HepG2 (cell line): ENCODE measurements around the gene SLC25A47. TPM values are rescaled to one million over a fixed set of nuclear protein-coding genes. Genes with fewer than 3 reads are reported as not detected.

Experiments
- BORCS8-MEF2B ChIP-seq: sonication (generic); formaldehyde crosslinking; IDR thresholded peaks from 2 replicates; pipeline ENCODE4 v1.8.0; 2022; ENCODE audit warnings: mild to moderate bottlenecking, missing genetic modification reagents
- CSRNP2 ChIP-seq: sonication (generic); formaldehyde crosslinking; conservative IDR thresholded peaks from 2 replicates; pipeline ENCODE4 v1.8.0; 2022; ENCODE audit warnings: low read depth, missing genetic modification reagents
- HDAC1 ChIP-seq: sonication (generic); formaldehyde crosslinking; IDR thresholded peaks from 2 replicates; pipeline ENCODE4 v1.5.1; 2020; ENCODE audit warnings: mild to moderate bottlenecking, missing genetic modification reagents
- NCOA2 ChIP-seq: sonication (generic); formaldehyde crosslinking; IDR thresholded peaks from 2 replicates; pipeline ENCODE4 v1.8.0; 2022; ENCODE audit warnings: inconsistent platforms
- NR1H2 ChIP-seq: sonication (generic); formaldehyde crosslinking; IDR thresholded peaks from 2 replicates; pipeline ENCODE4 v1.8.1; 2022; ENCODE audit warnings: low read depth, missing genetic modification reagents, borderline replicate concordance
- PHF20 ChIP-seq: sonication (generic); formaldehyde crosslinking; IDR thresholded peaks from 2 replicates; pipeline ENCODE4 v1.5.0; 2020; ENCODE audit warnings: mild to moderate bottlenecking, missing genetic modification reagents
- PRDM15 ChIP-seq: sonication (generic); formaldehyde crosslinking; IDR thresholded peaks from 2 replicates; pipeline ENCODE4 v1.4.0; 2020; ENCODE audit warnings: missing genetic modification reagents
- RBM22 ChIP-seq: fragments of 200-400 bp; formaldehyde crosslinking; optimal IDR thresholded peaks from 2 replicates; pipeline ENCODE3; 2017; ENCODE audit warnings: mild to moderate bottlenecking, low read length, moderate library complexity
- SATB2 ChIP-seq: sonication (generic); formaldehyde crosslinking; IDR thresholded peaks from 2 replicates; pipeline ENCODE4 v1.5.0; 2020; ENCODE audit warnings: missing genetic modification reagents
- SKIL ChIP-seq: sonication (generic); formaldehyde crosslinking; IDR thresholded peaks from 2 replicates; pipeline ENCODE4 v1.8.0; 2022; ENCODE audit warnings: missing genetic modification reagents, mild to moderate bottlenecking, moderate library complexity, borderline replicate concordance
- ZNF136 ChIP-seq: sonication (generic); formaldehyde crosslinking; IDR thresholded peaks from 2 replicates; pipeline ENCODE4 v1.8.1; 2022; ENCODE audit warnings: low read depth, mild to moderate bottlenecking, moderate library complexity, missing genetic modification reagents
- ZNF234 ChIP-seq: sonication (generic); formaldehyde crosslinking; conservative IDR thresholded peaks from 2 replicates; pipeline ENCODE4 v1.5.1; 2020; ENCODE audit warnings: mild to moderate bottlenecking, missing genetic modification reagents
- ZNF274 ChIP-seq: sonication (generic); formaldehyde crosslinking; IDR thresholded peaks from 2 replicates; pipeline ENCODE4 v1.5.1; 2020; ENCODE audit warnings: mild to moderate bottlenecking, missing genetic modification reagents
- ZNF556 ChIP-seq: sonication (generic); formaldehyde crosslinking; IDR thresholded peaks from 2 replicates; pipeline ENCODE4 v1.4.0; 2020; ENCODE audit warnings: mild to moderate bottlenecking, missing genetic modification reagents, borderline replicate concordance
- ZNF562 ChIP-seq: sonication (generic); formaldehyde crosslinking; IDR thresholded peaks from 2 replicates; pipeline ENCODE4 v1.8.0; 2022; ENCODE audit warnings: missing genetic modification reagents, borderline replicate concordance
- ZNF574 ChIP-seq: sonication (generic); formaldehyde crosslinking; IDR thresholded peaks from 2 replicates; pipeline ENCODE4 v1.4.0; 2020; ENCODE audit warnings: missing genetic modification reagents
- ZNF644 ChIP-seq: IDR thresholded peaks from 2 replicates; pipeline ENCODE4 v1.6.1; 2016; ENCODE audit warnings: low read depth
- ZNF7 ChIP-seq: IDR thresholded peaks from 2 replicates; pipeline ENCODE4 v1.6.1; 2016; ENCODE audit warnings: missing biosample characterization, missing genetic modification reagents
- ZNF790 ChIP-seq: sonication (generic); formaldehyde crosslinking; IDR thresholded peaks from 2 replicates; pipeline ENCODE4 v1.8.0; 2022; ENCODE audit warnings: missing genetic modification reagents, mild to moderate bottlenecking, borderline replicate concordance
- ZSCAN29 ChIP-seq: sonication (generic); formaldehyde crosslinking; conservative IDR thresholded peaks from 2 replicates; pipeline ENCODE4 v1.4.0; 2020; ENCODE audit warnings: mild to moderate bottlenecking, missing genetic modification reagents
- polyA plus RNA-seq, 8 experiments: library from polyadenylated mRNA; depleted of rRNA in 3 of 8; stranded (reverse) in 7 of 8; unstranded in 1 of 8; fragments of >200 nt; fragmentation: Illumina TruSeq in 4 of 8; extraction: Trizol in 4 of 8; gene quantifications; 2 replicates each; pipeline versions ENCODE4 v1.2.1 to v1.2.3, GENCODE V29; 2011 to 2016; ENCODE audit warnings: low read depth in 4 of 8, missing spikeins in 1 of 8, mixed read lengths in 1 of 8; ENCODE audit not compliant: insufficient read depth in 1 of 8
- total RNA-seq, 5 experiments: library from RNA; depleted of rRNA; stranded (reverse); fragments of >200 nt; fragmentation: Illumina TruSeq; extraction: Trizol; gene quantifications; 2 replicates each; pipeline ENCODE4 v1.2.3, GENCODE V29; 2016; ENCODE audit warnings: low read depth in 1 of 5

SLC25A47 gene
- total and polyA plus RNA-seq, 2 of the 13 experiments (the other 11 are each of a cell fraction or from before 2014, with no cell fraction given) = 1.0 to 1.7 TPM

- 0 out of 2 replicates have a peak, but pooled peaks have one; percentile 50 for TF ChIP-seq BORCS8-MEF2B
- no peak for TF ChIP-seq ZNF274 (CRISPR knock-in tag)
- 0 out of 2 replicates have a peak, but pooled peaks have one; percentile 75 for TF ChIP-seq ZNF790 (CRISPR knock-in tag)
- no peak for TF ChIP-seq ZNF562
- peak; percentile 64; the same call in 1 of the 2 replicates for TF ChIP-seq ZNF574
- TF ChIP-seq SKIL (CRISPR knock-in tag) = peak; percentile 45; the same call in 1 of the 2 replicates
- TF ChIP-seq ZNF644 (CRISPR knock-in tag) = peak; percentile 92
- no peak for TF ChIP-seq NR1H2
- no peak for TF ChIP-seq PRDM15
- no peak for TF ChIP-seq SATB2 (CRISPR knock-in tag)
- no peak for TF ChIP-seq ZNF234
- peak; percentile 68; the same call in 1 of the 2 replicates for TF ChIP-seq ZNF556 (CRISPR knock-in tag)
- TF ChIP-seq RBM22 = no peak
- peak; percentile 74 for TF ChIP-seq HDAC1
- TF ChIP-seq NCOA2 = peak; percentile 84
- TF ChIP-seq CSRNP2 (CRISPR knock-in tag) = no peak
- TF ChIP-seq ZSCAN29 = no peak
- 0 out of 2 replicates have a peak, but pooled peaks have one; percentile 49 for TF ChIP-seq PHF20 (CRISPR knock-in tag)
- TF ChIP-seq ZNF136 = no peak
- no peak for TF ChIP-seq ZNF7 (CRISPR knock-in tag)
These were observed 32.4 kb upstream of the SLC25A47 start (continued) for GRCh38 chr14:100290607-100291304.
